ENCODE data around the gene MOB1A.

GRCh38 chr2:74199871-74200305 is 21.2 kb upstream of the MOB1A start:
- TF ChIP-seq REST (IDR thresholded peaks at IDR 0.05; ENCODE audit: borderline replicate concordance) (no peak), POLR2AphosphoS5 (IDR thresholded peaks at IDR 0.05) (no peak), CTCF (IDR thresholded peaks at IDR 0.05; ENCODE audit: poor library complexity, severe bottlenecking) (no peak), EP300 (conservative IDR thresholded peaks at IDR 0.05; ENCODE audit: poor library complexity, severe bottlenecking) (no peak), EZH2 (IDR thresholded peaks at IDR 0.05; ENCODE audit: borderline replicate concordance, insufficient read depth, low read length, poor library complexity, severe bottlenecking) (no peak), TAF1 (IDR thresholded peaks at IDR 0.05; ENCODE audit: low read depth) (no peak), SMC3 (conservative IDR thresholded peaks at IDR 0.05; ENCODE audit: poor library complexity) (no peak)

Measured in neural cell (in vitro differentiated cells).